HuH-7 (cell line): ENCODE results near the gene HCRTR1.
A peak's percentile ranks its signal among the peaks of the same experiment; 100 is the strongest.
"Not testable (repeated sequence)": the region's sequence is repeated elsewhere in the genome, so short reads cannot be mapped to it uniquely, and the experiment has no call there.

Experiments
- DNase-seq: peaks from one replicate; pipeline ENCODE4 v3.0.0; 2011; ENCODE audit warnings: low spot score

HCRTR1 gene

DNA sequence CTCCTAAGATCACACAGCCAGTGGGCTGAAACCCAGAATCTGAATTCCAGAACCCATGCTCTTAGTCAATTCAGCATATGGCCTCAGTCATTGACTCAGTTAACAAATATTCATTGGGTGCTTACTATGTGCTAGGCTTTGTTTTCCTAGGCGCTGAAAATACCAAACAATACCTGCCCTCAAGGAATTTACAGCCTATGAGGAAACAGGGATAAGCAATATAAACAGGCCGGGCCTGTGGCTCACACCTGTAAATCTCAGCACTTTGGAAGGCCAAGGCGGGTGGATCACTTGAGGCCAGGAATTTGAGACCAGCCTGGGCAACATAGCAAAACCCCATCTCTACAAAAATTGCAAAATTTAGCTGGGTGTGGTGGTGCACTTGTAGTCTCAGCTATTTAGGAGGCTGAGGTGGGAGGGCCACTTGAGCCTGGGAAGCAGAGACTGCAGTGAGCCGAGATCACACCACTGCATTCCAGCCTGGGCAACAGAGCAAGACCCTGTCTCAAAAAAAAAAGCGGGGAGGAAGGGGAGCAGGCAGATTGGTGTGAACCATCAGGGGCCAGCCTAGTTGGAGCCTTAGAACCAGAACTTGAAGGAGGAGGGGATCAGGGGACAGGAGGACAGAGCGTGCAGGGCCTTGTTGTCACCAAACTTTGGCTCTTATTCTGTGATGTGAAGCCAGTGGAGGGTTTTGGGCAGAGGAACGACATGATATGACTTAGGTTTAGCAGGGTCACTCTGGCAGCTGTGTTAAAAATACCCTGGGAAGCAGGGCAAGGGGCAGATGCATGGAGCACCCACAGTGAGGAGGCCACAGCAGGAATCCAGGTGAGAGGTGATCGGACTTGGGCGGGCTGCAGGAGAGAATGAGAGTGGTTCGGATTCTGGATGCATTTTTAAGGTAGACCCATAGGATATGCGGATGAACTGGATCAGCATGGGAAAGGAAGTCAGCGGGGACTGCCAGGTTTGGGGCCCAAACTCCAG lies 35.4 kb upstream of the HCRTR1 start:
- no peak for DNase-seq

- no peak for DNase-seq
Measured at GRCh38 chr1:31583082-31583994, 34.2 kb upstream of the HCRTR1 start.

DNA sequence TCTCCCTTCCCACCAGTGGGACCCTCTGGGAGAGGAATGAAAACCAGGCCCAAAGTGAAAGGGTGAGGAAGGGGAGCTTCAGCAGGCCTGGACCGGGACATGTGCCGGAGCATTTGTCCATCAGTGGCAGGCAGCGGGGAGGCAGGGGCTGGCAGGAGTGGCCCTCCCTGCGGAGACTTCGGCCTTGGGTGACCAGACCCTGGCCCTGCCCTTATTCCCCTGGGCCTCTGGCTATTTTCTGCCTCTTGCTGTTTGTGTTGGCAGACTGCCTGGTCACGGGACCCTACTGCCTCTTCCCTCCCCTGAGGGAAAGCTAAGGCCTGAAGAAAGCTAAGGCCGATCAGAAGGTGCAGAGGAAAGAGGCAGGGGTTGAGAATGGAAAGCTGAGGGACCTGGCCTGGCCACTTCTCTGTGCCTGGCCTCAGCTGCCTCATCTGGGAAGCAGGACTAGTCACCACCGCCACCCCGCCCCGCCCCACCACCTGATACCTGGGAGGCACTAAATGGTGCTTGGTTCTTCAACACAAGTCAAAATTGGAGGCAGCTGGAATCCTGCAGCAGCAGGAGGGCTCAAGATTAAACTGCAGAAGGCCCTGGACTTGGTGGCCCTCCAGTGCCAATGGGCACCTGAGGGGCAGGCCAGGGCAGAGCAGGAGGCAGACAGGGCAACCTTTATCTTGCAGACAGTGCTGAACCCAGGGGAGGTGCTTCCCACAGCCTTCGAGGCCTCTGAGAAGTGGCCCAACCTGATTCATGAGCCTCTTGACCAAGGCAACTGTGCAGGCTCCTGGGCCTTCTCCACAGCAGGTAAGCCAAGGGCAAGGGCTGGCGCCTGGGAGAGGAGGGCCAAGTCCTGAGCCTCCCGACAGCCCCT lies 33.3 kb upstream of the HCRTR1 start:
- DNase-seq = peak; percentile 83

DNA sequence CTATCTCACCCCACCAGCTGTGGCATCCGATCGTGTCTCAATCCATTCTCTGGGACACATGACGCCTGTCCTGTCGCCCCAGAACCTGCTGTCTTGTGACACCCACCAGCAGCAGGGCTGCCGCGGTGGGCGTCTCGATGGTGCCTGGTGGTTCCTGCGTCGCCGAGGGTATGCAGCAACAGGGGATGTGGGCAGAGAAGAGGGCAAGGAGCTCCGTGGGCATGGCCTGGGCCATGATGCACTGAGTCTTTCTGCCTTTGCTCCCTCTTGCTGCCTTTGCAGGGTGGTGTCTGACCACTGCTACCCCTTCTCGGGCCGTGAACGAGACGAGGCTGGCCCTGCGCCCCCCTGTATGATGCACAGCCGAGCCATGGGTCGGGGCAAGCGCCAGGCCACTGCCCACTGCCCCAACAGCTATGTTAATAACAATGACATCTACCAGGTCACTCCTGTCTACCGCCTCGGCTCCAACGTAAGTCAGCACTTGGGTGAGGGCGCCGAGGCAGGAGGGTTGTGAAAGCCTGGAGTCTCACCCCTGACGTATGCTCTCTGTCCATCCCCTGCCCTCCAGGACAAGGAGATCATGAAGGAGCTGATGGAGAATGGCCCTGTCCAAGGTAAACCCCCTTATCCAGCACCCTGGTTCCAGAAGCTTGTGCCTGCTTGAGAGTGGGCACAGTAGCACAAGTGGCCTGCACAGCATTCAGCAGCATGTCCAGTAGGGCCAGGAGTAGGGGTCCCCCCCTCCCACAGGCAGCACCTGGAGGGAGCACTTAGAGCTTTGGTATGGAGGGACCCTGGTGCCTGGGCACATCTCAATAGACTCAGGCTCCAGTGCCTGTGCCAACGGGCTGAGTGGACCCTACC lies 32.4 kb upstream of the HCRTR1 start:
- DNase-seq = no peak

DNA sequence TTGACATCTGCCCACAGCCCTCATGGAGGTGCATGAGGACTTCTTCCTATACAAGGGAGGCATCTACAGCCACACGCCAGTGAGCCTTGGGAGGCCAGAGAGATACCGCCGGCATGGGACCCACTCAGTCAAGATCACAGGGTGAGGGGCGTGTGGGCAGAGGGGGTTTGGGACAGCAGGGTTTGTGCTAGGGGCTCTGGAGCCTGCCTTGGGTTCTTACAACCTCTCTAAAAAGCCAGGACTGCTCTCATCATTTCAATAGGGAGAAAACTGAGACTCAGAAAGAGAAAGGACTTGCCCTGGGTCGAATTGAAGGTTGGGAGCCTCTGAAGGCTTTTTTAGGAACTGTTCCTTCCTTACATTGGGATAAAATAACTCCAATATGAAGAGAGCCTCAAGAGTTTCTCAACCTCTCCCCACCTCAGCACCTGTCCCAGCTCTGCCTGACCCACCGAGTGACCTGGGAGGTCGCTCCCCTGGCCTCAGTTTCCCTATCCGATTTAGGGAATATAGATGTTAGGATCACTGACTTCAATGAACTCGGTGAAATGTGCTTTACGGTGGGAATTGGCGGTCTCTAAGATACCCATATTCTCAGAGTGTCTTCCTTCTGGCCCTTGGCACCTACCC lies 31.6 kb upstream of the HCRTR1 start:
- DNase-seq = no peak

DNA sequence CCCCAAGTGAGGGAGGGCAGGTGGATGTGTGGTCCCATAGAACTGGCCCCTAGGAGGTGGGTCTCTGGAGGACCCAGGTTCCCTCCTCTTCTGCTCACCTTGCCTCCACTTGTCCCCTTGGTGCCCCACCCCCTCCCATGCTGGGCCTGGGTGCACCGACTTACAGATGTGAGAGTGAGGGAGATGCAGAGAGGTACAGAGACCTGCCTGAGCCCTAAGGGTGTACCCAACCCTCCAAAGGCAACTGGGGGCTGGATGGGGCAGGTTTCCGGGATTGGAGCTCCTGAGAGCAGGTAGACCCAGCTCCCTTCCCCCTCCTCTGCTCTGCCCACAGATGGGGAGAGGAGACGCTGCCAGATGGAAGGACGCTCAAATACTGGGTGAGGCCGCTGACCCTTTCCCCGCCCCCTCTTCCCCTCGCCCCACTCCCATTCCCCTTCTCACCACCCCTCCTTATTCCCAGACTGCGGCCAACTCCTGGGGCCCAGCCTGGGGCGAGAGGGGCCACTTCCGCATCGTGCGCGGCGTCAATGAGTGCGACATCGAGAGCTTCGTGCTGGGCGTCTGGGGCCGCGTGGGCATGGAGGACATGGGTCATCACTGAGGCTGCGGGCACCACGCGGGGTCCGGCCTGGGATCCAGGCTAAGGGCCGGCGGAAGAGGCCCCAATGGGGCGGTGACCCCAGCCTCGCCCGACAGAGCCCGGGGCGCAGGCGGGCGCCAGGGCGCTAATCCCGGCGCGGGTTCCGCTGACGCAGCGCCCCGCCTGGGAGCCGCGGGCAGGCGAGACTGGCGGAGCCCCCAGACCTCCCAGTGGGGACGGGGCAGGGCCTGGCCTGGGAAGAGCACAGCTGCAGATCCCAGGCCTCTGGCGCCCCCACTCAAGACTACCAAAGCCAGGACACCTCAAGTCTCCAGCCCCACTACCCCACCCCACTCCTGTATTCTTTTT lies 30.8 kb upstream of the HCRTR1 start:
- no peak for DNase-seq

- DNase-seq = not testable (repeated sequence)
Measured at GRCh38 chr1:31587328-31587699, 30.2 kb upstream of the HCRTR1 start.

GRCh38 chr1:31587720-31588423 lies 29.6 kb upstream of the HCRTR1 start:
- DNase-seq = peak; percentile 76

- DNase-seq = no peak
Measured at GRCh38 chr1:31588751-31589515, 28.6 kb upstream of the HCRTR1 start.

- DNase-seq = no peak
Measured at GRCh38 chr1:31591425-31592093, 25.9 kb upstream of the HCRTR1 start.

GRCh38 chr1:31592132-31592531 lies 25.4 kb upstream of the HCRTR1 start:
- DNase-seq = no peak

DNA sequence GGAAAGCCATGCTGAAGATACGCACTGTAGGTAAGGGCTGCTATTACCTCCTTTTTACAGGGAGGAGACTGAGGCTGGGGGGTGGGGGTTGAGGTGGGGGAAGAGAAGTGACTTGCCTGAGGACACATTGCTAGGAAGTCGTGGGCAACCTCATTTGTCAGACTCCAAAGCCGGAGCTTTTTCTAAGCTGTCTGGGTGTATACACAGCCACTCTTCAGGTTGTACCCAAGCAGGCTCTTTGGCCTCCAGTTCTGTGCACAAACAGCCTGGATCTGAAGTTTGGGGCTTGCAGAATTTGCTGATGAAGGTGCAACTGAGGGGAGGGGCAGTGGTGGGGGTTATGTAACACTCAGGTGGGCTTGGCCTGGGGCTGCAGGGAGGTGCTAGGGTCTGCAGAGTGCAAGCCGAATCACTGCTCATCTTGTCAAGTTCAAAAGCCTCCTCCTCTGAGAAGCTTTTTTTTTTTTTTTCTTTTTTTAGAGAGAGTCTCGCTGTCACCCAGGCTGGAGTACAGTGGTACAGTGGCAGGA lies 24.3 kb upstream of the HCRTR1 start:
- DNase-seq = no peak

DNA sequence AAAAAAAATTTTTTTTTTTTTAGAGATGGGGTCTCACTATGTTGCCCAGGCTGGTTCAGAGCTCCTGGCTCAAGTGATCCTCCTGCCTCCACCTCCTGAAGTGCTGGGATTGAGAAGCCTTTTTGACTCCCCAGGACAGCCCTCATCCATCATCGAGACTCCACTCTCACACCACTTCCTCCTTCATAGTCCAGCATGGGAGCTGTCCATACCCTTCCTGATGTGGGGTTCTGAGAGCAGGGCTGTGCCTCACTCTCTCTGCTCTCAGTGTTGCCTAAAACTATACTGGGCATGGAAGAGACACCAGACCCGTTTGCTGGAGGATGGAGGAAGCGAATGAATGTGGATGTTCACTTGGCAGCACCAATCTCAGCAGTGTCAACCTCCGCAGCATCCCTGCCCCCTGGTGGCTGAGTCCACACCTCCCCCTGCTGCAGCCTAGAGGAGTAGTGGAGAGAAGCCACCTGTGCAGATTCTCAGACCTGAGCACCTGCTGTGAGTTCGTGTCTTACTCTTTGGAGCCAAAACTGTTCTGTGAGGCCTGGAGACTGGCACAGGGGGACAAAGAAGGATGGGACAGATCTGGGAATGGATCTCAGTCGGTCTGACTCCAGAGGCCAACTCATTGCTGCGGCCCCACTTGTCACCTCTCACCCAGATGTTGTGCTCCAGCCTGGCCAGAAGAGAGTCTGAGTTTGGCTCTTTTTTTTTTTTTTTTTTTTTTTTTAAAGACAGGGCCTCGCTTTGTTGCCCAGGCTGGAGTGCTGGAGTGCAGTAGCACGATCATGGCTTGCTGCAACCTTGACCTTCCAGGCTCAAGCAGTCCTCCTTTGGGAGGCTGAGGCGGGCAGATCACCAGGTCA lies 23.5 kb upstream of the HCRTR1 start:
- peak; percentile 90 for DNase-seq

GRCh38 chr1:31595836-31596736 lies 21.4 kb upstream of the HCRTR1 start:
- no peak for DNase-seq

- DNase-seq = no peak
Measured at GRCh38 chr1:31596737-31597097, 20.8 kb upstream of the HCRTR1 start.
